Astrocyte of the spinal cord (primary cell): ENCODE measurements around the gene ACOX3.
"Not testable (repeated sequence)": the region's sequence is repeated elsewhere in the genome, so short reads cannot be mapped to it uniquely, and the experiment has no call there.

ENCODE experiments used
- DNase-seq: peaks from one replicate; pipeline ENCODE4 v3.0.0; 2011; ENCODE audit warnings: low read depth, low spot score
- H3K4me3 ChIP-seq: 2 replicates; pipeline ENCODE4 v1.5.1; 2011; ENCODE audit warnings: low read depth, mild to moderate bottlenecking, low read length, moderate library complexity
- in situ Hi-C: cut with HindIII; loops from 2 replicates; pipeline ENCODE4 v1.10.0; 2017; ENCODE audit warnings: low sequenced_read_pairs
- TF ChIP-seq, protein P1 (sequence below): IDR thresholded peaks from 2 replicates; pipeline ENCODE4 v1.5.1; 2012; ENCODE audit warnings: low read depth, mild to moderate bottlenecking, low read length, inconsistent platforms

ACOX3 gene

DNA sequence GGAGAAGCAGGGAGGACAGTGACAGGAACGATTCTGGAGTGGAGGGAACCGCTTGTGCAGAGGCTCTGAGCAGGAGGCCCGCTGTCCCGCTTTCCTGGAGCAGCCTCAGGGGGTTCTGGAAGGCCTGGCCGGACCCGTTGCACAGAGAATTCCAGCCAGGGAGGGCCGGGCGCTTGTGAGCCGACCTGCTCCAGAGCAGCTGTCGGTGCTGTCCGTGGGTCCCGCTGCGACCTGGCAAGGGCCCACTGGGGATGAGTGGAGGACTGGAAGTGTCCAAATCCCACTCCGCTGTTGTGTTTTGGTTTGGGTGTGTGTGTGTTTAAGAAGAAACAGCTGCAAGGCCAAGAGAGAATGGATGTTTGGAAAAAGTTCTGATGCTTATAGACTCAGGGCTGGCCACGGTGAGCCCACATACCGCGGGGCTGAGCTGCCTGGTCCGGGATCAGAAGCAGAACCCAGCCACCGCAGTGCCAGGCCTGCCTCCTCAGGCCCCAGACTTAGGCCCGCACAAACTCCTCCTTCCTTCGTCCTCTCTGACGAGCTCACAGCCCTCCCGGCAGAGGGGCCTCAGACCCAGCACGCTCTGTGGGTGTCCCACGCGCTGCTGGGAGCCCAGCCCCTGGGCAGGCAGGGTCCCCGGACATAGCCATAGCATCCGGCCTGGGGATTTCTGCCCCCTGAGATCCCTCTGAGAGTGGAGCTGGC, 97.1 kb downstream of the ACOX3 start:
- TF ChIP-seq, protein P1, sequence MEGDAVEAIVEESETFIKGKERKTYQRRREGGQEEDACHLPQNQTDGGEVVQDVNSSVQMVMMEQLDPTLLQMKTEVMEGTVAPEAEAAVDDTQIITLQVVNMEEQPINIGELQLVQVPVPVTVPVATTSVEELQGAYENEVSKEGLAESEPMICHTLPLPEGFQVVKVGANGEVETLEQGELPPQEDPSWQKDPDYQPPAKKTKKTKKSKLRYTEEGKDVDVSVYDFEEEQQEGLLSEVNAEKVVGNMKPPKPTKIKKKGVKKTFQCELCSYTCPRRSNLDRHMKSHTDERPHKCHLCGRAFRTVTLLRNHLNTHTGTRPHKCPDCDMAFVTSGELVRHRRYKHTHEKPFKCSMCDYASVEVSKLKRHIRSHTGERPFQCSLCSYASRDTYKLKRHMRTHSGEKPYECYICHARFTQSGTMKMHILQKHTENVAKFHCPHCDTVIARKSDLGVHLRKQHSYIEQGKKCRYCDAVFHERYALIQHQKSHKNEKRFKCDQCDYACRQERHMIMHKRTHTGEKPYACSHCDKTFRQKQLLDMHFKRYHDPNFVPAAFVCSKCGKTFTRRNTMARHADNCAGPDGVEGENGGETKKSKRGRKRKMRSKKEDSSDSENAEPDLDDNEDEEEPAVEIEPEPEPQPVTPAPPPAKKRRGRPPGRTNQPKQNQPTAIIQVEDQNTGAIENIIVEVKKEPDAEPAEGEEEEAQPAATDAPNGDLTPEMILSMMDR = no peak
- no peak overlapping the region for H3K4me3 ChIP-seq
- DNase-seq = no peak
- in situ Hi-C loops = no loop called here

DNA sequence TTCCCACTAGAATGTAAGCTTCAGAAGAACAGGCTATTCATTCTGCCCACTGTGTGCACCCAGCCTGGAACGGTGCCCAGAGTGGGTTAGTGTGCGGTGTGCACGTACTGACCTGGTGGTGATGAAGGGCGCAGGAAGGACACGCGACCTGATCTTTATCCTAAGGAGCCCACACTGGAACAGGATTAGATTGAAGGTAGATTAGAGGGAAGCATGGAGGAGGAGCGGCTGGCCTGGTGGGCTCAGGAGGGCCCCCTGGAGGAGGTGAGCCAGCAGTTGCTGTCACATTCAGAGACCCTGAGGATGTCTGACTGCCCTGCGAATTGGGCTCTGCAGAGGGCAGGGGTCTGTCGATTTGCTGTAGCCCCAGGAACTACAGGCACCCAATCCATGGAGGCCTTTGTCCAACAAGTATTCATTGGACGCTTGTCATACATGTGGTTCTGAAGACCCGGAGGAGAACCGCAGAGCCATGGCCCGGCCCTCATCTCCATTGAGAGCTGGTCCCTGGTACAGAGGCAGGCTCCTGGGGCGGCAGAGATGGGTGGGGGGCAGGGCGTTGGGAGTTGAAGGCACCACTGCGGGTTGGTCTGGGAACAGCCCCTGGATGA, 97.8 kb downstream of the ACOX3 start:
- no peak overlapping the region for H3K4me3 ChIP-seq
- no peak for DNase-seq
- TF ChIP-seq, protein P1 = peak; percentile 20
- in situ Hi-C loops = no loop called here

DNA sequence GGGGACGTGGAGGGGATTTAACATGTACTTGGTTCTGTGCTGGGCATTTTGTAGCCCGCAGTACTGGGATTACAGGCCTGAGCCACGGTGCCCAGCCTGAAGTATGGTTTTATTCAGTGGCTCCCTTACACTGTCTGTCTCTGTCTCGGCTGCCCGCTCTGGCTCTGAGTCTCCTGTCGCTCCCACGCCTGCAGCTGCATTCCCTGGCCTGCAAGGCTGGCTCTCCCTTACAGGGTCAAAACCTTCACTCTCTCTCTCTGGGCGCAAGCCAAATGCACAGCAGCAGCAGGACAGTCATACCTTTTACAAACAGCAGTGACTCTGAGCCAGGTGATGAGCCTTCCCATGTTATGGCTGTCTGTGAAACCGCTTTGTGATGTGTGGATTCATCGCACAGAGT, 98.8 kb downstream of the ACOX3 start:
- TF ChIP-seq, protein P1 = no peak
- no peak overlapping the region for H3K4me3 ChIP-seq
- in situ Hi-C loops = no loop called here
- no peak for DNase-seq

DNA sequence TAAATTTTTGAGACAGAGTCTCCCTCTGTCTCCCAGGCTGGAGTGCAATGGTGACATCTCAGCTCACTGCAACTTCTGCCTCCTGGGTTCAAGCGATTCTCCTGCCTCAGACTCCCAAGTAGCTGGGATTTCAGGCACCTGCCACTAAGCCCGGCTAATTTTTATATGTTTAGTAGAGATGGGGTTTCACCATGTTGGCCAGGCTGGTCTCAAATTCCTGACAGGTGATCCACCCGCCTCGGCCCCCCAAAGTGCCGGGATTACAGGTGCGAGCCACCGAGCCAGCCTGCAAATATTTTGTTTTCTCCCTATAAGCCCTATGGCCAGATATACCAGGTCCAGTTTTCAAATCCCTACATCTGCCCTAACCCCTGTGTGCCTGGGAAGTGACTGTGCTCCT, 99.2 kb downstream of the ACOX3 start:
- DNase-seq, H3K4me3 ChIP-seq, in situ Hi-C loops: not testable (repeated sequence)

DNA sequence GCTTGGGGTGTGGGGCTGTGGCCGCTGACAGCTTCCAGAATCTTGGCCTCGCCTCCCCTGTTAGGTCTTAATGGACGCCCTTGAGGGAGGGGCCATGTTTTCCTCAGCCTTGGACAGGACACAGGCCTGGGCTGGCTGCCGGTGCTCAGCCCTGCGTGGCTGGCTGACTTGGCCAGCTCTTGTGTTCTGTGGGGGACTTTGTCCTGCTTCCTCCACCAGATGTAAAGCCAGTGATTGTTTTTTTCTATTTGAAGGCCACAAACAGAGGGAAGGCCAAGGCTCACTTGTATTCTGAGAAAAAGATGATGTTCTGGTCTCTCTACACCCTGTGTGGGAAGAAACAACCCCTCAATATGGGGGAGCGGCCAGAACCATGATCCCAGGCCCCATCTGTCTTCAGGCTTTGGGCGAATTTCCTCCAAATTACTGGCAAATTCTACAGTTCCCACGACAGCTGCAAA, 99.7 kb downstream of the ACOX3 start:
- TF ChIP-seq, protein P1 = no peak
- H3K4me3 ChIP-seq = no peak overlapping the region

DNA sequence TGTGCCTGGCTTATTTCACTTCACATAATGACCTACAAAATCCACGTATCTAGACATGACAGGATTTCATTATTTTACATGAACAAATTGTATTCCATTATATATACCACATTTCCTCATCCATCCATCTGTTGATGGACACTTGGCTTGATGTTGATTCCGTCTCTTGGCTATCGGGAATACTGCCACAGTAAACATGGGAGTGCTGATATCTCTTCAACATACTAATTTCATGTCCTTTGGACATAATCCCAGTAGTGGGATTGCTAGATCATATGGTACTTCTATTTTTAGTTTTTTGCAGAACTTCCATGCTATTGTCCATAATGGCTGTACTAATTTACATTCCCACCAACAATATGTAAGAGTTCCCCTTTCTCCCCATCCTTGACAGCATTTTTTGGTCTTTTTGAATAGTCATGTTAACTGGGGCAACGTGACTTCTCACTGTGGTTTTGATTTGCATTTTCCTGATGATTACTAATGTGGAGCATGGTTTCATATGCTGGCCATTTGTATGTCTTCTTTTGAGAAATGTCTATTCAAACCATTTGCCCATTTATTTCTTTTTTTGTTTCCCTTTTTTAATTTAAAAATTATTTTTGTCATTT, 102.1 kb downstream of the ACOX3 start:
- in situ Hi-C loops = no loop called here
- TF ChIP-seq, protein P1 = no peak
- DNase-seq = no peak
- no peak overlapping the region for H3K4me3 ChIP-seq

More for the DNA sequence above, 99.7 kb downstream of the ACOX3 start:
- no peak for DNase-seq
- in situ Hi-C loops = no loop called here
